HepG2 (cell line): ENCODE results near the gene CD8A. TPM values are rescaled to one million over a fixed set of nuclear protein-coding genes. Genes with fewer than 3 reads are reported as not detected.

Experiments
- ATAC-seq: fragments of 200-7000 bp; cut with Tn5 transposase; 3 replicates; pipeline ENCODE4 v1.9.1; 2020; ENCODE audit warnings: mild to moderate bottlenecking, moderate library complexity
- BruUV-seq: library from RNA; stranded (reverse); fragments of 400-500 nt; replicated peaks from 2 replicates; lab custom pipeline; 2021; lab: Mats Ljungman, UMichigan
- CTCF ChIA-PET: fragments of 300-600 bp; formaldehyde crosslinking; extraction: SDS; loops from one replicate; lab custom pipeline; 2021; ENCODE audit warnings: low total read pairs, inconsistent platforms, low intra/inter-chr PET ratio; lab: Yijun Ruan, JAX
- POLR2A ChIA-PET: fragments of 350-600 bp; sonication (Branson Sonifier 250); formaldehyde crosslinking; loops from one replicate; lab custom pipeline; 2020; ENCODE audit warnings: antibody characterized with exemption, inconsistent platforms; lab: Yijun Ruan, JAX
- DNase-seq: peaks from one replicate; pipeline ENCODE4 v3.0.0-alpha.2; 2015; ENCODE audit warnings: low spot score
- FAIRE-seq: peaks from 3 replicates; lab custom pipeline; 2011; peaks lifted over from hg19 to GRCh38; lab: Jason Lieb, UNC
- H2AFZ ChIP-seq: one replicate; pipeline ENCODE4 v1.6.1; 2011; ENCODE audit warnings: low read length, inconsistent platforms
- H3K27ac ChIP-seq: fragments of 300-600 bp; 3 replicates; pipeline ENCODE4 v1.8.0; 2011; ENCODE audit warnings: mixed run types, mild to moderate bottlenecking, mixed read lengths, low read length, inconsistent platforms; ENCODE audit not compliant: insufficient read depth; ENCODE audit errors: extremely low read length
- H3K27me3 ChIP-seq, 2 experiments: fragments of 200-600 bp in 1 of 2; 2 replicates in 1 of 2; 3 replicates in 1 of 2; pipeline versions ENCODE4 v1.6.0 to v1.8.0; 2011; ENCODE audit warnings: low read length in 2 of 2, mild to moderate bottlenecking in 2 of 2, moderate library complexity in 2 of 2, inconsistent platforms in 1 of 2; ENCODE audit not compliant: insufficient read depth in 2 of 2, control insufficient read depth in 1 of 2
- H3K36me3 ChIP-seq, 2 experiments: fragments of 200-600 bp in 1 of 2; replicated peaks in 1 of 2; 2 replicates in 1 of 2; 3 replicates in 1 of 2; pipeline versions ENCODE4 v1.5.1 to v1.8.0; 2011; ENCODE audit warnings: low read length in 2 of 2, inconsistent platforms in 1 of 2; ENCODE audit not compliant: insufficient read depth in 2 of 2, control insufficient read depth in 1 of 2
- H3K4me1 ChIP-seq: 2 replicates; pipeline ENCODE4 v1.5.1; 2012; ENCODE audit warnings: low read length, inconsistent platforms; ENCODE audit not compliant: insufficient read depth
- H3K4me2 ChIP-seq: 2 replicates; pipeline ENCODE4 v1.6.0; 2011; ENCODE audit warnings: low read depth, low read length, inconsistent platforms
- H3K4me3 ChIP-seq, 3 experiments: fragments of 200-600 bp in 1 of 3; sonication (generic), shearing (Covaris generic) in 1 of 3; replicated peaks in 1 of 3; 2 replicates each; pipeline ENCODE4 v1.5.1; 2011 to 2016; ENCODE audit warnings: low read length in 3 of 3, inconsistent platforms in 2 of 3, low read depth in 2 of 3, mild to moderate bottlenecking in 2 of 3, control low read depth in 1 of 3, mixed read lengths in 1 of 3; ENCODE audit not compliant: insufficient read depth in 1 of 3
- H3K79me2 ChIP-seq: one replicate; pipeline ENCODE4 v1.6.1; 2011; ENCODE audit warnings: low read length, inconsistent platforms; ENCODE audit not compliant: insufficient read depth
- H3K9ac ChIP-seq: 2 replicates; pipeline ENCODE4 v1.6.0; 2011; ENCODE audit warnings: mild to moderate bottlenecking, low read depth, low read length, inconsistent platforms; ENCODE audit not compliant: insufficient read depth
- H3K9me3 ChIP-seq: 2 replicates; pipeline ENCODE4 v1.5.1; 2012; ENCODE audit warnings: mild to moderate bottlenecking, low read length
- H4K20me1 ChIP-seq: 2 replicates; pipeline ENCODE4 v1.6.0; 2011; ENCODE audit warnings: inconsistent platforms, mild to moderate bottlenecking, low read length, moderate library complexity; ENCODE audit not compliant: insufficient read depth
- DMTF1 ChIP-seq: sonication (generic); formaldehyde crosslinking; IDR thresholded peaks from 2 replicates; pipeline ENCODE4 v1.4.0; 2020; ENCODE audit warnings: mild to moderate bottlenecking, missing genetic modification reagents
- EEA1 ChIP-seq: sonication (generic); formaldehyde crosslinking; IDR thresholded peaks from 2 replicates; pipeline ENCODE4 v1.5.1; 2020; ENCODE audit warnings: mild to moderate bottlenecking, missing genetic modification reagents, borderline replicate concordance
- FOXC1 ChIP-seq: sonication (generic); formaldehyde crosslinking; IDR thresholded peaks from 2 replicates; pipeline ENCODE4 v1.8.0; 2022; ENCODE audit warnings: mild to moderate bottlenecking, missing genetic modification reagents, borderline replicate concordance
- JARID2 ChIP-seq: sonication (generic); formaldehyde crosslinking; IDR thresholded peaks from 2 replicates; pipeline ENCODE4 v1.8.1; 2023; ENCODE audit warnings: missing genetic modification reagents, inconsistent platforms; ENCODE audit not compliant: insufficient replicate concordance
- KLF11 ChIP-seq: IDR thresholded peaks from 2 replicates; pipeline ENCODE4 v1.6.1; 2016; ENCODE audit warnings: missing compliant biosample characterization
- ZBTB7B ChIP-seq: sonication (generic); formaldehyde crosslinking; IDR thresholded peaks from 2 replicates; pipeline ENCODE4 v1.4.0; 2020; ENCODE audit warnings: missing genetic modification reagents
- ZNF33B ChIP-seq: sonication (generic); formaldehyde crosslinking; IDR thresholded peaks from 2 replicates; pipeline ENCODE4 v1.5.1; 2020; ENCODE audit warnings: mild to moderate bottlenecking, missing genetic modification reagents
- ZNF513 ChIP-seq: sonication (generic); formaldehyde crosslinking; conservative IDR thresholded peaks from 2 replicates; pipeline ENCODE4 v1.5.0; 2020; ENCODE audit warnings: missing genetic modification reagents
- ZNF574 ChIP-seq: sonication (generic); formaldehyde crosslinking; IDR thresholded peaks from 2 replicates; pipeline ENCODE4 v1.4.0; 2020; ENCODE audit warnings: missing genetic modification reagents
- WGBS: methylation state at CpG from one replicate; pipeline ENCODE4 v1.1.6; 2017; ENCODE audit warnings: low lambda C conversion rate; 5-methylcytosine and 5-hydroxymethylcytosine counted together
- in situ Hi-C: cut with HindIII; loops from 2 replicates; pipeline ENCODE4 v1.10.0; 2017; ENCODE audit warnings: low pct_unique_long_range_greater_than_20kb; ENCODE audit not compliant: extremely low pct_ligation_motif_present
- intact Hi-C: fragments of 100-400 bp; cut with micrococcal nuclease; formaldehyde crosslinking; loops from one replicate; pipeline ENCODE4 v1.10.0; 2022; ENCODE audit not compliant: unreplicated experiment
- polyA plus RNA-seq, 8 experiments: library from polyadenylated mRNA; depleted of rRNA in 3 of 8; stranded (reverse) in 7 of 8; unstranded in 1 of 8; fragments of >200 nt; fragmentation: Illumina TruSeq in 4 of 8; extraction: Trizol in 4 of 8; gene quantifications; 2 replicates each; pipeline versions ENCODE4 v1.2.1 to v1.2.3, GENCODE V29; 2011 to 2016; ENCODE audit warnings: low read depth in 4 of 8, missing spikeins in 1 of 8, mixed read lengths in 1 of 8; ENCODE audit not compliant: insufficient read depth in 1 of 8
- total RNA-seq, 5 experiments: library from RNA; depleted of rRNA; stranded (reverse); fragments of >200 nt; fragmentation: Illumina TruSeq; extraction: Trizol; gene quantifications; 2 replicates each; pipeline ENCODE4 v1.2.3, GENCODE V29; 2016; ENCODE audit warnings: low read depth in 1 of 5

Gene CD8A
- total and polyA plus RNA-seq, 2 of the 13 experiments (the other 11 are each of a cell fraction or from before 2014, with no cell fraction given): 0.09 TPM; not detected in 1

- TF ChIP-seq ZNF574 (CRISPR knock-in tag) (no peak), EEA1 (CRISPR knock-in tag) (no peak), FOXC1 (CRISPR knock-in tag) (no peak)
- TF ChIP-seq, all 625 proteins: peak for 3
Measured at GRCh38 chr2:86788881-86789686, 1.6 kb downstream of the CD8A start (continued).

GRCh38 chr2:86788165-86788564, 2.5 kb downstream of the CD8A start:
- ATAC-seq: no peak
- WGBS: 53% methylated on average over 7 of the region's 7 CpGs
- TF ChIP-seq ZNF513 (CRISPR knock-in tag): no peak
- no peak for TF ChIP-seq ZNF33B (CRISPR knock-in tag)
- no peak for TF ChIP-seq JARID2 (CRISPR knock-in tag)
- TF ChIP-seq DMTF1 (CRISPR knock-in tag): no peak
- TF ChIP-seq ZBTB7B: no peak
- no peak for TF ChIP-seq KLF11
- TF ChIP-seq, all 625 proteins: peak for 0

More at GRCh38 chr2:86788165-86788564, 2.5 kb downstream of the CD8A start:
- Histone ChIP-seq H3K9ac (no peak overlapping the region), H3K27me3 (peaks cover 10 to 58% of the 10 kb centered on the region in 2 experiments), H4K20me1 (no peaks in the 10 kb centered on the region), H3K4me1 (peaks cover 9% of the 10 kb centered on the region; the same call in 1 of the 2 replicates), H3K9me3 (no peaks in the 10 kb centered on the region), H3K79me2 (no peaks in the 10 kb centered on the region), H2AFZ (no peak overlapping the region), H3K4me2 (no peak overlapping the region), H3K4me3 (no peak overlapping the region), H3K27ac (no peak overlapping the region), H3K36me3 (no peaks in the 10 kb centered on the region)
- ChIA-PET CTCF (no interaction called here), POLR2A (no interaction called here)
- DNase-seq (no peak), FAIRE-seq (no peak)
- BruUV-seq: no TSS peak
- in situ Hi-C loops: no loop called here
- intact Hi-C loops: no loop called here
